ENCODE data around the gene IQGAP3.

GRCh38 chr1:156515956-156516355 is 56.4 kb downstream of the IQGAP3 start:
- TF ChIP-seq CTCF (conservative IDR thresholded peaks at IDR 0.05 in 1 of 2, IDR thresholded peaks at IDR 0.05 in 1 of 2; ENCODE audit: low read depth in 1 of 2, low read length in 2 of 2) (no peak), EZH2 (IDR thresholded peaks at IDR 0.05; ENCODE audit: low read length, missing control alignments) (no peak)
